GM18507 (cell line): ENCODE measurements around the gene KLF11.

Experiments
- DNase-seq: peaks from one replicate; pipeline ENCODE4 v3.0.0; 2011; ENCODE audit warnings: low read depth; ENCODE audit not compliant: insufficient read length; ENCODE audit errors: extremely low spot score
- FAIRE-seq: peaks from 2 replicates; lab custom pipeline; 2011; peaks lifted over from hg19 to GRCh38; lab: Jason Lieb, UNC

The KLF11 gene

GRCh38 chr2:10036095-10036884 is 7.1 kb upstream of the KLF11 start:
- FAIRE-seq (no peak), DNase-seq (no peak)

GRCh38 chr2:10038123-10038522 is 5.2 kb upstream of the KLF11 start:
- DNase-seq (no peak), FAIRE-seq (no peak)

- DNase-seq (no peak), FAIRE-seq (no peak)
Measured at GRCh38 chr2:10038716-10039115, 4.6 kb upstream of the KLF11 start.

- DNase-seq (no peak), FAIRE-seq (no peak)
Measured at GRCh38 chr2:10039658-10040410, 3.5 kb upstream of the KLF11 start.

GRCh38 chr2:10041711-10042110 is 1.6 kb upstream of the KLF11 start:
- FAIRE-seq: no peak

GRCh38 chr2:10042301-10043161 is 819 bp upstream of the KLF11 start:
- no peak for DNase-seq
- FAIRE-seq: no peak

More at GRCh38 chr2:10041711-10042110, 1.6 kb upstream of the KLF11 start:
- DNase-seq: no peak

- peak; percentile 83 for FAIRE-seq
- DNase-seq: peak; percentile 86
Measured at GRCh38 chr2:10043906-10044601, 704 bp downstream of the KLF11 start.

GRCh38 chr2:10045561-10046355 is 2.4 kb downstream of the KLF11 start:
- no peak for FAIRE-seq

GRCh38 chr2:10046931-10047330 is 3.6 kb downstream of the KLF11 start:
- FAIRE-seq: no peak

More at GRCh38 chr2:10045561-10046355, 2.4 kb downstream of the KLF11 start:
- DNase-seq: no peak

GRCh38 chr2:10047616-10048500 is 4.5 kb downstream of the KLF11 start:
- no peak for FAIRE-seq
- DNase-seq: no peak

More at GRCh38 chr2:10046931-10047330, 3.6 kb downstream of the KLF11 start:
- DNase-seq: no peak

GRCh38 chr2:10048501-10049171 is 5.3 kb downstream of the KLF11 start:
- no peak for FAIRE-seq
- DNase-seq: no peak

GRCh38 chr2:10052216-10052615 is 8.9 kb downstream of the KLF11 start:
- DNase-seq (no peak), FAIRE-seq (no peak)

GRCh38 chr2:10053351-10053750 is 10.0 kb downstream of the KLF11 start:
- FAIRE-seq: no peak

GRCh38 chr2:10054424-10054823 is 11.1 kb downstream of the KLF11 start:
- DNase-seq (no peak), FAIRE-seq (no peak)

More at GRCh38 chr2:10053351-10053750, 10.0 kb downstream of the KLF11 start:
- DNase-seq: no peak

- DNase-seq (no peak), FAIRE-seq (no peak)
Measured at GRCh38 chr2:10054976-10055375, 11.6 kb downstream of the KLF11 start.

GRCh38 chr2:10056439-10056838 is 13.1 kb downstream of the KLF11 start:
- no peak for DNase-seq
- FAIRE-seq: no peak
